Lung (tissue), 12 donors: ENCODE measurements around the gene KLK6. TPM values are rescaled to one million over a fixed set of nuclear protein-coding genes. Genes with fewer than 3 reads are reported as not detected.
"Not testable (repeated sequence)": the region's sequence is repeated elsewhere in the genome, so short reads cannot be mapped to it uniquely, and the experiment has no call there.

Experiments
- ATAC-seq: fragments of 200-7000 bp; cut with Tn5 transposase; one replicate; pipeline ENCODE4 v1.9.1; 2020; ENCODE audit warnings: moderate number of reproducible peaks; ENCODE audit not compliant: insufficient read depth, low FRiP score
- DNase-seq, 3 donors: peaks; one replicate each; pipeline ENCODE4 v3.0.0-alpha.2; 2013 to 2017
- H3K27ac ChIP-seq, 2 donors: one replicate each; pipeline ENCODE4 v1.5.1; 2013; ENCODE audit warnings: mild to moderate bottlenecking in 2 of 2, moderate library complexity in 2 of 2, control low read depth in 1 of 2, inconsistent platforms in 1 of 2, low read depth in 1 of 2, low read length in 1 of 2
- H3K27me3 ChIP-seq, 3 donors: one replicate each; pipeline ENCODE4 v1.5.1; 2013; ENCODE audit warnings: low read length in 2 of 3; ENCODE audit not compliant: control insufficient read depth in 3 of 3, insufficient read depth in 3 of 3
- H3K36me3 ChIP-seq, 4 donors: one replicate each; pipeline ENCODE4 v1.5.1; 2013; ENCODE audit warnings: low read length in 4 of 4, mild to moderate bottlenecking in 1 of 4, moderate library complexity in 1 of 4; ENCODE audit not compliant: control insufficient read depth in 4 of 4, insufficient read depth in 4 of 4
- H3K4me1 ChIP-seq, 5 donors: one replicate each; pipeline ENCODE4 v1.5.1; 2013; ENCODE audit warnings: low read length in 5 of 5, mild to moderate bottlenecking in 2 of 5, moderate library complexity in 1 of 5; ENCODE audit not compliant: control insufficient read depth in 5 of 5, insufficient read depth in 5 of 5
- H3K4me3 ChIP-seq: one replicate; pipeline ENCODE4 v1.5.1; 2013; ENCODE audit warnings: mild to moderate bottlenecking, control low read depth, moderate library complexity
- H3K9ac ChIP-seq, 2 donors: one replicate each; pipeline ENCODE4 v1.5.1; 2013; ENCODE audit warnings: low read length in 2 of 2, control low read depth in 1 of 2; ENCODE audit not compliant: insufficient read depth in 1 of 2
- H3K9me3 ChIP-seq, 4 donors: one replicate each; pipeline ENCODE4 v1.5.1; 2013; ENCODE audit warnings: low read length in 3 of 4, mild to moderate bottlenecking in 1 of 4, moderate library complexity in 1 of 4; ENCODE audit not compliant: control insufficient read depth in 4 of 4, insufficient read depth in 3 of 4
- CTCF ChIP-seq: IDR thresholded peaks from 2 replicates; pipeline ENCODE4 v1.5.1; 2012; ENCODE audit warnings: mild to moderate bottlenecking; ENCODE audit errors: control extremely low read depth, extremely low read depth
- WGBS, 2 donors: extraction: QIAGEN DNeasy Blood & Tissue Kit; methylation state at CpG; one replicate each; pipeline ENCODE4 v1.1.7; 2013; 5-methylcytosine and 5-hydroxymethylcytosine counted together
- polyA plus RNA-seq, 2 donors: library from polyadenylated mRNA; stranded (reverse); fragments of 200-250 nt; gene quantifications; one replicate each; pipeline ENCODE4 v1.2.1, GENCODE V29; 2013
- total RNA-seq, 2 donors: library from RNA; depleted of rRNA in 1 of 2; stranded (reverse); fragments of >200 nt in 1 of 2; gene quantifications; one replicate each; pipeline ENCODE4 v1.2.1, GENCODE V29; 2014 to 2021
- donor health status: control.
- donor health status: control.
- donor health status: Bipolar disorder and iron deficiency.
- donor health status: healthy.
- donor health status: DM: yes; HTN: yes; CAD: no.

KLK6 gene
- total and polyA plus RNA-seq, 4 donors = not detected

DNA sequence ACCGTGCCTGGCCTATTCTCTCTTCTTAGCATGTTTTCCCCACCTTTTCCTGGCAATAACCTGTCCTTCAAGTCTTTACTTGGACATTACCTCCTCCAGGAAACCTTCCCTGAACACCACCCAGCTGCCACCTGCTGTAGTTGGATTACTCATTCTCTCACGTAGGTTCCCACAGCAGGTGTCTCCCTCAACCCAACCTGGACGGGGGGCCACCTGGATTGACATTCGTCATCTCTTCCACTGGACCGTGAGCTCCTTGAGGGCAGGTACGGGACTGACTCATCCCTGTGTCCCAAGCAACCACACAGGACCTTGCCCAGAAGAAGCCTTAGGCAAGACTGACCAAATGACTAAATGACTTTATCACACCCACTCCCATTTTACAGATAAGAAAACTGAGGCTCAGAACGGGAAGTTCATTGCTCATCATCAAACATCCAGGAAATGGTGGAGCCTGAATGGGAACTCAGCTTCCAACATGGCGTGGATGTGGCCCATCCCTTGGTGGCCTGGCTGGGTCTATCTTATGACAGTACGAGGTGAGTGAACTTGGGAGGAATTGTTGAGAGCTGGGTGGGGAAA lies 3.5 kb upstream of the KLK6 start:
- peaks cover 0 to 3% (median 0%) of the 10 kb centered on the region in 5 donors for H3K4me1 ChIP-seq
- H3K4me3 ChIP-seq = no peak overlapping the region
- DNase-seq (no peak), ATAC-seq (no peak)
- 75 to 78% methylated on average over 9 of the region's 9 CpGs for WGBS, 2 donors
- no peaks in the 10 kb centered on the region for H3K27me3 ChIP-seq
- no peak for TF ChIP-seq CTCF
- H3K36me3 ChIP-seq = no peaks in the 10 kb centered on the region
- H3K9ac ChIP-seq = no peak overlapping the region
- no peaks in the 10 kb centered on the region for H3K9me3 ChIP-seq
- H3K27ac ChIP-seq = no peak overlapping the region

DNA sequence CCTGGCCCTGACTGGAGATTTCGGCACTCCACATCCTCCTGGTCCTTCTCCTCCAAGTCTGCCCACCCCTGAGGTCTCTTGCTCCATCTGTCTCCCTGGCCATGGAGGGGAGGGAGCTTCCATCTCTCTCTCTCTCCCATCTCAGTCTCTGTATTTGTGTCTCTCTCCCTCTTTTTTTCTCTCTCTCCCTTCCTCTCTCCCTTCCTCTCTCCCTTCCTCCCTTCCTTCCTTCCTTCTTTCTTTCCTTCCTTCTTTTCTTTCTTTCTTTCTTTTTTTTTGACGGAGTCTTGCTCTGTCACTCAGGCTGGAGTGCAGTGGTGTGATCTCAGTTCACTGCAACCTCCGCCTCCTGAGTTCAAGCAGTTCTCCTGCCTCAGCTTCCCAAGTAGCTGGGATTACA lies 419 bp upstream of the KLK6 start:
- 70 to 76% methylated on average over 3 of the region's 3 CpGs for WGBS, 2 donors
- not testable (repeated sequence) for H3K27me3 ChIP-seq, H3K9me3 ChIP-seq, H3K27ac ChIP-seq, H3K36me3 ChIP-seq, H3K4me3 ChIP-seq, DNase-seq, H3K4me1 ChIP-seq, H3K9ac ChIP-seq, ATAC-seq

DNA sequence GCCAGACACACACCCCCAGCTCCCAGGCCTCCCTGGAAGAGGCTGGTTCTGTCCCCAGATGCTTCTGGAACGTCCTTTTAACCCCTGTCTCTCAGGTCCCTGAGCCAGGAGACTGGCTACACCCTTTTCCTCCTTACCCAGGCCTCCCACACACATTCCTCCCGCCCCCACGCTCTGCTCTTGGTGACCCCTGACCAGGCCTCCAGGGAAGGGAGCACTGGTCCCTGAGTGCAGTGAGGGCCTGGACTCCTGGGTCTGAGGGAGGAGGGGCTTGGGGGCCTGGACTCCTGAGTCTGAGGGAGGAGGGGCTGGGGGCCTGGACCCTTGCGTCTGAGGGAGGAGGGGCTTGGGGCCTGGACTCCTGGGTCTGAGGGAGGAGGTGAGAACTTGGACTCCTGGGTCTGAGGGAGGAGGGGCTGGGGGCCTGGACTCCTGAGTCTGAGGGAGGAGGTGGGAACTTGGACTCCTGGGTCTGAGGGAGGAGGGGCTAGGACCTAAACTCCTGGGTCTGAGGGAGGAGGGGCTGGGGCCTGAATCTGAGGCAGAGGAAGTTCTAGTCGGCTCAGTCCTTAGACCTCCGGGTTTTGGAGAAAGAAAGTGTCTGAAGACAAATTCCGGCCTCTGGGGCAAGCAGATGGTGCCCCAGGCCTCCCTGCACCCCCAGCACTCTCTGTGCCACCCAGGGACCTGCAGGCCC lies 527 bp downstream of the KLK6 start:
- Histone ChIP-seq H3K27ac (no peak overlapping the region), H3K4me3 (no peak overlapping the region), H3K9ac (no peak overlapping the region), H3K27me3 (no peaks in the 10 kb centered on the region), H3K4me1 (no peaks in the 10 kb centered on the region), H3K36me3 (no peaks in the 10 kb centered on the region), H3K9me3 (no peaks in the 10 kb centered on the region)
- ATAC-seq (no peak), DNase-seq (no peak)
- no peak for TF ChIP-seq CTCF
- 41 to 50% methylated on average over 7 of the region's 7 CpGs for WGBS, 2 donors

- DNase-seq = no peak
- H3K27me3 ChIP-seq = no peaks in the 10 kb centered on the region
- H3K4me1 ChIP-seq = no peaks in the 10 kb centered on the region
- peaks cover 0 to 2% (median 0%) of the 10 kb centered on the region in 4 donors for H3K9me3 ChIP-seq
- no peak overlapping the region for H3K27ac ChIP-seq
- no peak for TF ChIP-seq CTCF
- no peak overlapping the region for H3K4me3 ChIP-seq
- ATAC-seq = no peak
- no peak overlapping the region for H3K9ac ChIP-seq
- WGBS, 2 donors = 34 to 39% methylated on average over 20 of the region's 20 CpGs
- no peaks in the 10 kb centered on the region for H3K36me3 ChIP-seq
Observed at GRCh38 chr19:50967929-50968715, 1.3 kb downstream of the KLK6 start.
